Esophagus muscularis mucosa (tissue), 3 donors: Measurements from ENCODE around the gene FBXO2.

Experiments used
- CTCF ChIP-seq, 3 experiments: fragments of 200-600 bp in 2 of 3; fragments of 450-650 bp in 1 of 3; sonication (generic) in 2 of 3; IDR thresholded peaks; one replicate each; pipeline ENCODE4 v1.5.1; 2017 to 2019; ENCODE audit warnings: antibody characterized with exemption in 3 of 3, mild to moderate bottlenecking in 2 of 3, moderate library complexity in 1 of 3
- POLR2A ChIP-seq: fragments of 450-650 bp; IDR thresholded peaks from one replicate; pipeline ENCODE4 v1.6.1; 2017; ENCODE audit warnings: antibody characterized with exemption, moderate library complexity, mild to moderate bottlenecking, low read depth

- no peak for TF ChIP-seq CTCF (IDR thresholded peaks at IDR 0.05)
- TF ChIP-seq POLR2A = no peak
These were observed 12.4 kb downstream of the FBXO2 start for GRCh38 chr1:11641776-11642305.
